Endodermal cell (in vitro differentiated cells): ENCODE results near the gene ATOH8. TPM values are rescaled to one million over a fixed set of nuclear protein-coding genes. Genes with fewer than 3 reads are reported as not detected.
"Not testable (repeated sequence)": the region's sequence is repeated elsewhere in the genome, so short reads cannot be mapped to it uniquely, and the experiment has no call there.

Experiments used
- DNase-seq: peaks from one replicate; pipeline ENCODE4 v3.0.0-alpha.2; 2017
- H3K27ac ChIP-seq: 2 replicates; pipeline ENCODE4 v1.5.1; 2013; ENCODE audit warnings: mild to moderate bottlenecking, low read depth, low read length, moderate library complexity
- H3K27me3 ChIP-seq: 2 replicates; pipeline ENCODE4 v1.6.1; 2013; ENCODE audit warnings: mild to moderate bottlenecking, low read length, moderate library complexity; ENCODE audit not compliant: insufficient read depth, control insufficient read depth, poor library complexity, severe bottlenecking
- H3K36me3 ChIP-seq: 2 replicates; pipeline ENCODE4 v1.7.0; 2013; ENCODE audit warnings: mild to moderate bottlenecking, low read length, moderate library complexity; ENCODE audit not compliant: control insufficient read depth, insufficient read depth
- H3K4me1 ChIP-seq: one replicate; pipeline ENCODE4 v1.7.0; 2013; ENCODE audit warnings: low read length; ENCODE audit not compliant: control insufficient read depth, insufficient read depth
- H3K4me3 ChIP-seq: 2 replicates; pipeline ENCODE4 v1.5.1; 2013; ENCODE audit warnings: mild to moderate bottlenecking, low read length, moderate library complexity
- H3K9ac ChIP-seq: 2 replicates; pipeline ENCODE4 v1.6.1; 2013; ENCODE audit warnings: mild to moderate bottlenecking, low read length, moderate library complexity; ENCODE audit not compliant: poor library complexity, severe bottlenecking; ENCODE audit errors: extremely low read depth
- H3K9me3 ChIP-seq: 2 replicates; pipeline ENCODE4 v1.6.1; 2013; ENCODE audit warnings: mild to moderate bottlenecking, low read length, moderate library complexity; ENCODE audit not compliant: control insufficient read depth
- H3K27ac Mint-ChIP-seq: 2 replicates; pipeline ENCODE4 v1.8.0; 2020; ENCODE audit warnings: mixed read lengths
- H3K27me3 Mint-ChIP-seq: 2 replicates; pipeline ENCODE4 v1.8.0; 2021; ENCODE audit warnings: mild to moderate bottlenecking, mixed read lengths; ENCODE audit not compliant: insufficient read depth
- H3K36me3 Mint-ChIP-seq: 2 replicates; pipeline ENCODE4 v1.8.0; 2020; ENCODE audit warnings: low read depth, mixed read lengths
- H3K4me1 Mint-ChIP-seq: 2 replicates; pipeline ENCODE4 v1.8.0; 2020; ENCODE audit warnings: mixed read lengths
- H3K4me3 Mint-ChIP-seq: 2 replicates; pipeline ENCODE4 v1.8.0; 2020; ENCODE audit warnings: mild to moderate bottlenecking, moderate library complexity, mixed read lengths
- H3K9me3 Mint-ChIP-seq: 2 replicates; pipeline ENCODE4 v1.8.0; 2020; ENCODE audit warnings: mild to moderate bottlenecking, mixed read lengths
- WGBS, 2 experiments: methylation state at CpG; one replicate each; pipeline versions ENCODE4 v1.1.5 to v1.1.7; 2013; ENCODE audit warnings: missing lambda C conversion rate in 2 of 2, mixed read lengths in 1 of 2; ENCODE audit not compliant: insufficient coverage in 1 of 2, insufficient read length in 1 of 2; 5-methylcytosine and 5-hydroxymethylcytosine counted together
- total RNA-seq, 2 donors: library from RNA; stranded (reverse); fragmentation: NEBNext Ultra II Directional in 1 of 2; extraction: Animal tissue kit (Norgen Biotek cat#: 25700) in 1 of 2; gene quantifications; 2 replicates in 1 of 2; 3 replicates in 1 of 2; pipeline ENCODE4 v1.2.1, GENCODE V29; 2021
- TF ChIP-seq, protein P1 (sequence below): fragments of 200-600 bp; sonication (generic); conservative IDR thresholded peaks from 2 replicates; pipeline ENCODE4 v1.5.0; 2021; ENCODE audit warnings: antibody characterized with exemption, mild to moderate bottlenecking

The ATOH8 gene
- total RNA-seq, 2 donors from 2014 or later, result 1.3 to 1.6 TPM

DNA sequence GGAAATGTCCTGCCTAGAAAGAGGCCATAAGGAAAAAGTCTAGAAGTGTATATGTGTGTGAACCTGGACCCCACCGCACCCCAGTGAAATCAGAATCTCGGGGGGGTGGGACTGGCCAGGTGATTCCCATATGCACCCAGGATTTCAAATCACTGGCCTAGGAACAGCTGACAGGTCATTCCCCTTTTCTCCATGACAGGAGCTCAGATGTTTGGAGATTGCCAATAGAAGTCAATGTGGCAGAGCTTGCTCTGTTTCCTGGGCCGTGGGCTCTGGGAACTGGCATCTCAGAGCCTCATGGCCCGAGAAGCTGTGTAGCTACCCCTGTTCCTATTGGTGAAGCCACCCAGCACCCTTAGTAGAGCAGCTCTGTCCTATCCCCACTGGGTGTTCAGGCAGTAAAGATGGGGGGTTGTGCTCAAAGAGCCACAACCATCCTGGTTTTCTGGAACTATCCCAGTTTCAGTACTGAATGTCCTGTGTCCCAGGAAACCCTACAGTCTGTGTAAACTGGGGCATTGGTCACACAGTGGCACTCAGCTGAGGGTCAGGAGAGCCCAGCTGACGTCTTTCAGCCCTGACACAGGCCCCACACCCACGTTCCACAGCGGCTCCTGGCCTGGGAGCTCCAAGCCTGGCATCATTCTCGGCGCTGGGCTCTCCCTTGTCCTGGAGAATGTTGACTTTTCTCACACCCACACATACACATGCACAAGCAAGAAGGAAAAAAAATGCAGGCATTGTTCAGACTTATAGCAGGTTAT, 40.8 kb upstream of the ATOH8 start:
- Histone ChIP-seq H3K36me3 (no peaks in the 10 kb centered on the region), H3K27ac (no peak overlapping the region), H3K4me1 (peaks cover 20% of the 10 kb centered on the region), H3K4me3 (no peak overlapping the region), H3K9me3 (no peaks in the 10 kb centered on the region), H3K27me3 (no peaks in the 10 kb centered on the region), H3K9ac (no peak overlapping the region)
- H3K4me3 Mint-ChIP-seq, result no peak overlapping the region
- H3K27me3 Mint-ChIP-seq, result peaks cover 5% of the 10 kb centered on the region
- peaks cover 36% of the 10 kb centered on the region for H3K4me1 Mint-ChIP-seq
- DNase-seq, result no peak
- no peak overlapping the region for H3K27ac Mint-ChIP-seq
- TF ChIP-seq, protein P1, sequence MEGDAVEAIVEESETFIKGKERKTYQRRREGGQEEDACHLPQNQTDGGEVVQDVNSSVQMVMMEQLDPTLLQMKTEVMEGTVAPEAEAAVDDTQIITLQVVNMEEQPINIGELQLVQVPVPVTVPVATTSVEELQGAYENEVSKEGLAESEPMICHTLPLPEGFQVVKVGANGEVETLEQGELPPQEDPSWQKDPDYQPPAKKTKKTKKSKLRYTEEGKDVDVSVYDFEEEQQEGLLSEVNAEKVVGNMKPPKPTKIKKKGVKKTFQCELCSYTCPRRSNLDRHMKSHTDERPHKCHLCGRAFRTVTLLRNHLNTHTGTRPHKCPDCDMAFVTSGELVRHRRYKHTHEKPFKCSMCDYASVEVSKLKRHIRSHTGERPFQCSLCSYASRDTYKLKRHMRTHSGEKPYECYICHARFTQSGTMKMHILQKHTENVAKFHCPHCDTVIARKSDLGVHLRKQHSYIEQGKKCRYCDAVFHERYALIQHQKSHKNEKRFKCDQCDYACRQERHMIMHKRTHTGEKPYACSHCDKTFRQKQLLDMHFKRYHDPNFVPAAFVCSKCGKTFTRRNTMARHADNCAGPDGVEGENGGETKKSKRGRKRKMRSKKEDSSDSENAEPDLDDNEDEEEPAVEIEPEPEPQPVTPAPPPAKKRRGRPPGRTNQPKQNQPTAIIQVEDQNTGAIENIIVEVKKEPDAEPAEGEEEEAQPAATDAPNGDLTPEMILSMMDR, result no peak
- no peaks in the 10 kb centered on the region for H3K9me3 Mint-ChIP-seq
- no peaks in the 10 kb centered on the region for H3K36me3 Mint-ChIP-seq
- 89 to 90% methylated on average over 4 to 9 of the region's 9 CpGs for WGBS, 2 experiments

DNA sequence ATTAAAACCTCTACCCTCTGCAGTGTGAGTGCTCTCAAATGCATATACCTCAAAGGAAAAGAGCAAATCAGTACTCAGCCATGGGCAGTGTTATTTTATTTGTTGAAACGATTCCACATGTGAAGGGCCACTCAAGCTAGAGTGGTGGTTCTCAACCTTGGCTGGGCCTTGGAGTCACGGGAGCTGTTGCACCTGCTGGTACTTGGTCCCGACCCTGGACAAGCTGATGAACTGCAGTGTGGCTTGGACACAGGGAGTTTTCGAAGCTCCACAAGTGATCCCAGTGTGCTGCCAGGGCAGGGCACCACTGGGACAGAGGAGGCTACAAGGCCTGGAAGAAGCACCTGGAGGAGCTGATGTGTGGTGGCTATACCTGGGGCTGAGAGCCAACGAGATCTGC, 40.0 kb upstream of the ATOH8 start:
- Histone ChIP-seq H3K36me3 (no peaks in the 10 kb centered on the region), H3K27me3 (no peaks in the 10 kb centered on the region), H3K4me1 (peaks cover 24% of the 10 kb centered on the region), H3K27ac (no peak overlapping the region), H3K4me3 (no peak overlapping the region), H3K9me3 (no peaks in the 10 kb centered on the region), H3K9ac (no peak overlapping the region)
- Mint-ChIP-seq H3K4me3 (no peak overlapping the region), H3K4me1 (peaks cover 42% of the 10 kb centered on the region), H3K36me3 (no peaks in the 10 kb centered on the region), H3K27me3 (peaks cover 7% of the 10 kb centered on the region), H3K27ac (no peak overlapping the region), H3K9me3 (no peaks in the 10 kb centered on the region)
- no peak for DNase-seq
- WGBS, 2 experiments, result 91 to 100% methylated on average over 3 to 5 of the region's 5 CpGs
- TF ChIP-seq, protein P1, result no peak

DNA sequence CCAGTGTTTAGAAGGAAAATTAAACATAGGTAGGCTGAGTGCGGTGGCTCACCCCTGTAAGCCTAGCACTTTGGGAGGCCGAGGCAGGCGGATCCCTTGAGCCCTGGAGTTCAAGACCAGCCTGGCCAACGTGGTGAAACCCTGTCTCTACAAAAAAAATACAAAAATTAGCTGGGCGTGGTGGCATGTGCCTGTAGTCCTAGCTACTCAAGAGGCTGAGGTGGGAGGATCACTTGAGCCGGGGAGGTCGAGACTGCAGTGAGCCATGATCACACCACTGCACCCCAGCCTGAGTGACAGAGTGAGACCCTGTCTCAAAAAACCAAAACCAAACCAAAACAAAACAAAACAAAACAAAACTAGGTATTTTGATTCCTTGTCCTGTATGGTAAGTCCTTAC, 39.4 kb upstream of the ATOH8 start:
- H3K27ac Mint-ChIP-seq, H3K4me3 Mint-ChIP-seq, H3K9me3 Mint-ChIP-seq, DNase-seq, H3K27ac ChIP-seq, H3K4me3 ChIP-seq, H3K9me3 ChIP-seq, H3K9ac ChIP-seq, H3K36me3 Mint-ChIP-seq, H3K27me3 ChIP-seq, H3K36me3 ChIP-seq: not testable (repeated sequence)
- 83 to 93% methylated on average over 5 to 7 of the region's 7 CpGs for WGBS, 2 experiments
- H3K4me1 Mint-ChIP-seq, result peaks cover 47% of the 10 kb centered on the region
- peaks cover 26% of the 10 kb centered on the region for H3K4me1 ChIP-seq
- peaks cover 11% of the 10 kb centered on the region for H3K27me3 Mint-ChIP-seq
